ENCODE measurements around the gene AQP2.
A peak's percentile ranks its signal among the peaks of the same experiment; 100 is the strongest.

The AQP2 gene

DNA sequence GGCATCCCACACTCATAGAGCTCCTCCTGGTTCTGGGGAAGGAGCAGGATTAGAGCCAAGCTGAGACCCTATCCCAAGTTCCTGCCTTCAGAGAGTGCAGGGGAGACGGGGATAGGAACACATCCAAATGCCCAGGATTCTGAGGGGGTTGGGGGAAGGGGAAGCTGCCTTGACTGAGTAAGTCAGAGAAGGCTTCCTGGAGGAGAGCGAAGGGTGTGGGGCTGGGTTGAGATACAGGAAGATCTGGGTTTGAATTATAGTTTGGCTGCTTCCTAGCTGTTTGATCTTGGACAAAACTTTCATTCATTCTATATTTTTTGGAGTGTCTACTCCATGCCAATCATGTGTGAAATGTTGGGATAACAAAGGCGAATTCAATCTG is 8.0 kb upstream of the AQP2 start:
- DNase-seq = no peak

- DNase-seq = no peak
Measured at GRCh38 chr12:49942921-49943624, 7.5 kb upstream of the AQP2 start.

- DNase-seq = no peak
Measured at GRCh38 chr12:49943625-49943960, 6.9 kb upstream of the AQP2 start.

- no peak for DNase-seq
Measured at GRCh38 chr12:49944046-49944445, 6.5 kb upstream of the AQP2 start.

DNA sequence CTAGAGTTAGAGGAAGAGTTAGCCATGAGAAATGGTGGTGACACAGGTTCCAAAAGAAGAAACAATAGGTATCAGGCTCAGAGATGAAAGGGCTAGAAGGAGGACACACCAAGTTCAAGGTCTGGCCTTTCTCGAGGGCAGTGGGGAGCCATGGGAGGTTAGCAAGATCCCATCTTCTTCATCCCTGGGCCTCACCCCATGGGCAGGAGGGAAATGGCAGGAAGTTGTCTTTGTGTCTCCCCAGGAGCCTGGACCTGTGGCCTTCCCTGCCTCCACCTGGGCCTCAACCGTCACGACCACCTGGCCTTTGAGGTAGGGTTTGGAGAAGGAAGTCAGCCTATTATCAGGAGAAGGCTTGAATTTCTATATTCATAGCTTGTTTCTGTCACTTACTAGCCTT is 5.8 kb upstream of the AQP2 start:
- DNase-seq = no peak

- no peak for DNase-seq
Measured at GRCh38 chr12:49945394-49946080, 5.0 kb upstream of the AQP2 start.

DNA sequence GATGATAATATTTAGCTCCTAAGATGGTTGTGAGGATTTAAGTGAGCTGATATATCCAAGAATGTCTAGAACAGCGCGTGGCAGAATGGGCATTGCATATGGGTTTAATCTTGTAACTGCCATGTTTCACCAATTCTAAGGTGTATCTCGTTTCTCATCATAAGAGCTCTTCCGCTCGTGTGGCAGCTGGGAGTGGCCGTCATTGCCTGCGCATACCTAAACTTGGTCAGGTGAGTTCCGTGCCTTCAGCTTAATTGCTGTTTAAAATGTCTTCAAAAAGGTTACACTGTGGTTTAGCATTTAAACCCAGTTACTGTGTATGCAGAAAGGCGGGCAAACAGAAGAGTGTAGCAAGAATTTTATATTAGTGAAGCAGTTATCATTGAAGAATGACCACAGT is 4.5 kb upstream of the AQP2 start:
- peak; percentile 43 for DNase-seq

GRCh38 chr12:49946497-49946896 is 4.0 kb upstream of the AQP2 start:
- peak; percentile 69 for DNase-seq

- DNase-seq = no peak
Measured at GRCh38 chr12:49947593-49948226, 2.8 kb upstream of the AQP2 start.

GRCh38 chr12:49948866-49949845 is 1.4 kb upstream of the AQP2 start:
- DNase-seq = no peak

- no peak for DNase-seq
Measured at GRCh38 chr12:49949866-49950265, 671 bp upstream of the AQP2 start.

DNA sequence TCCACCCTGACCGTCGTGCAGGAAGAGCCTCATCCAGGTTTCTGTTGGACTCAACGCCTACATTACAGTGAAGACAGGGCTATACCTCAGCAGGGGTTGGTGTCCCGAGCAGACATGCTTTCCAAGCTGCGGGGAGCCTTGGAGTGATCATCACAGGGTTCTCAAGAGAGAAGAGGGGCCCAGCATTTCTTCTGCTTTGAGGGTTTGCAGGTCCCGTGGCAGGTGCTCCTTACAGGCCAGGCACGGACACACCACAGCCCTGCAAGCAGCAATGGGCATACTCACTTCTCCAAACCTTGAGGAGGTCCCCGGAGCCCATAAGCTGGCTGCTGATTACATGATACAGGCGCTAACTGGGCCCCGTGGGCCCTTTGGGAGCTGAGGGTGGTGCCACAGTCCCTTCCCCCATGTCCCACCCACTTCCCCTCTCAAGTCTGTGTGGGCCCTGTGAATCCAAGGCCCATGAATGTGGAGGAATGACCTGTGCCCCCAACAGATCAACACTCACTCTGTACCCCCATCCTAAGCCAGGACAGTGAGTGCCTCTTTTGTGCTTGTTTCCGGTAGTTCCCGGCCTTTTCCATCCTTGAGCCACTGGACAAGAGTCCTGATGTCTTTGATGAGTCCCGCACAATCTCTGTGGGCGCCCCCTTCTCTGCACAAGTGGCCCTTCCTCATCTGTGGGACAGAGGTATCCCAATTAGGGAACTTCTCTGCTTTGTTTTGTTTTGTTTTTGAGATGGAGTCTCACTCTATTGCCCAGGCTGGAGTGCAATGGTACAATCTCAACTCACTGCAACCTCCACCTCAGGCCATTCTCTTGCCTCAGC is 1.1 kb downstream of the AQP2 start:
- DNase-seq = no peak

DNA sequence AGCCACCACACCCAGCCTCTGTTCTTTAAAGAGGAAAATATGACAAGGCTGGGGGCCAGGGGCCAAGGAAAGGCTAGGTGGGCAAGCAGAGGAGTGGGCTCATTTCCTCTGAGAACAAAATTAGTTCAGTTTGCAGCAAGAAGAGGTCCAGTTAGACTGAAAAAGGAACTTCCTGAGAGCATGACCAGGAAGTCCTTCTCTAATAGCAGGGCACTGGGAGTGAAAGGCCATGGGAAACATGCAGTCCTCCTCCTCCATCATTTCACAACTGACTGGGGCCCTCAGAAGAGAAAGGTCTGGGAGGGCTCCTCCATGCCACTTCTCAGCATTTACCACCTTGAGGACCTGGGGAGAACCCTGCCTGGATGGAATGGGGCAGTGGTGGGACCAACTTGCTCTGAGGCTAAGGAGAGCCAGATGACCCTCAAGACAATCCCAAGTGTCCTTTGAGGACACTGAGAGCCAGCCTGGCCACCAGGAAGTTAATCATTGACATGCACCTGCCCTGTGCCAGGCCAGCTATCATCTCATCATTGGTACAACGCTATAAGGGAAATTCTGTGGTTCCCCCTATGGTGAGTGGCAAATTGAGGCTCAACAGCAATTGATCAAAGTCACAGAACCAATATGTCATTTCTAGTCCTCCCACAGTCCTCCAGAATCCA is 2.0 kb downstream of the AQP2 start:
- DNase-seq = no peak

DNA sequence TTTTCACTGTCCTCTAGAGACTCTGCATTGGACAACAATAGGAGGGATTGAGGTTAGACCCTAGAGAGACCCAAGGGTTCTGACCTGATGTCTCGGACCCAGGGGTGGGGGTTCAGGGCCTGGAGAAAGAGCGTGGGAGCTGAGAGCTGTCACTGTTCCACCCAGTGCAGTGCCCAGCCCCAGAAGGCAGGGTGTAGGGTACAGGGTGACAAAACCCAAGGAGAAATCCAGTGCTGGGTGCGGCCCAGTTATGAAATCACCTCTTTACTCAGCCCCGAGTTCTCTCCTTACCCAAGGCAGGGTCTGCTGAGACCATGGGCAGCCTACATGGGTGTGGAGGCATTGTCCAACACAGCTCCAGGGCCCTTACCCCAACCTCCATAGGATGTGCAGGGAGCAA is 2.6 kb downstream of the AQP2 start:
- no peak for DNase-seq

DNA sequence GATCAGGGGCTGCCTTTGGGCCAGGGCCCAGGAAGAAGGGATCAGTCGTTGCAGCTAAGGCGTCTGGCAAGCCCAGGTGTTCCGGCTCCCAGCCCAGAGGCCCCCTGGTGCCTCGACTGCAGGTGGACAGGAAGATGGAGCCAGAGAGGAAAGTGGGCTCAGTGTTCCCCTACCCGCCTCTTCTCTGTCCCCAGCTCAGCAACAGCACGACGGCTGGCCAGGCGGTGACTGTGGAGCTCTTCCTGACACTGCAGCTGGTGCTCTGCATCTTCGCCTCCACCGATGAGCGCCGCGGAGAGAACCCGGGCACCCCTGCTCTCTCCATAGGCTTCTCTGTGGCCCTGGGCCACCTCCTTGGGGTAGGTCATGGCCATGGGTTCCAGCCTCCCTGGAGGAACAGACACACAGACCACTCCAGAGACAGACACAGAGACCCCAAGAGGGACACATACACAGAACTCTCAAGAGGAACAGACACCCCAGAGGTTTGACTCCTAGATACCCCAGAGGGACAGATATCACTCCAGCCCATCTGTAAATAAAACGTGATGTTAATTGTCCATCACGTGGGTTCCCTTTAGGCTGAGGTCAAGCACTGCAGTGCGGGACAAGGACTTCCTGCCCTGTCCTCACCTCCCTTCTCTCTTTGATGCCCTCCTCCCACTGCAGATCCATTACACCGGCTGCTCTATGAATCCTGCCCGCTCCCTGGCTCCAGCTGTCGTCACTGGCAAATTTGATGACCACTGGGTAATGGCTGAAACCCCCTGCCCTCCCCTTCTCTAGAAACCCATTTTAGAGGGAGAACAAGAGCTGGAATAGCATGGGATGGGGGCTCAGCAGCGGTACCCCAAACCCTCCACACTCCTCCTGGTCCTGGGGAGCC is 3.7 kb downstream of the AQP2 start:
- no peak for DNase-seq

GRCh38 chr12:49954863-49955830 is 4.6 kb downstream of the AQP2 start:
- no peak for DNase-seq

DNA sequence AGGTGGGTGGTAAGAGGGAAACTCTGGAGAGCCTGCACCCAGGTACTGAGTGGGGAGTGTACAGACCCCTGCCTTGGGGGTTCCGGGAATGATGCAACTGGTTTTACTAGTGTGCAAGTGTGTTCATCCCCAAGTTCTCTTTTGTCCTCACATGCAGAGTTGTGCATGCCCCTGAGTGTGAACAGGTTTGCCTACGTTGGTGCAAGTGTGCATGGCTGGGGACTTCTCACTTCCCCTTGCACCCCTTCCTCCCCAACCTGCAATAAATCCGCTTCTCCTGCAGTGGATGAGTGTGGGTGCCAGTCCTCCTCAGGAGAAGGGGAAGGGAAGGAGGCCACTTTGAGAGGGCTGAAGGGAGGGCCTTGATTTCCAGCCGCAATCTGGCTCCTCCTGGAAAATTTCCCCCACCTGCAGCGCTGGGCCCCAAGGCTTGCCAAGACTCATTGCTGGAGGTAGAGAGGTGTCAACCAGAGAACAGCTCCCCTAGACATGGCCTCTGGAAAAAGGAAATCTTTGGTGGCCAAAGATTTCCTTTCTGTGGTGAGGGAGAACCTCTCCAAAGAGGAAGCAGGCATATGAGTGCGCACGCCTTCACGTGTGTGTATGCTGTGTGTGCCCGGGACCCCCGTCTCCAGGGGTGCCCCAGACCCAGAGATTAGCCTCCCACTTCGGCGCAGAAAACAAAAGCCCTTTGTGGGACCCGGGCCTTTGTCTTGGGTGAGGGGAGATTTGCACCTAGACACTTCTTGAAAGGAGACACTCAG is 5.5 kb downstream of the AQP2 start:
- DNase-seq = no peak
